ENCODE measurements around the gene DCDC2C.

Gene DCDC2C

DNA sequence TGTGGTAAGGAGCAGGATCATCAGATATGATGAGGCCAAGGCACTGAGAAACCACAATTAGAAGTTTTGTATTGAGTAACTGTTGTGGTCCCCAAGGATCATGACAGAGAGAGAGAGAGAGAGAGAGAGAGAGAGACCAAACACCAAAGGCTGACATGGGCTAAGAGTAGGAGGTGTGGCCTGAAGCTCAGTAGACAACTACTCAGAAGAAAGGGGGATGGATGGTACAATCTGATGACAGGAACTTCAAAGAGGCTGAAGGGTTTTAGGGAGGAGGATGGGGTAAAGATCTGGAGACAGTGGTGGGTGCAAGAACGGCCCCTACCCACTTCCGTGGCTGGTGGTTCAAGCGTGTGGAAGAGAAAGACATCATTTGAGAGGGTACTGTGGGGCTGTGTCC, 135.0 kb downstream of the DCDC2C start:
- no peak for DNase-seq (ENCODE audit: low spot score)

GRCh38 chr2:3839476-3839875, 136.1 kb downstream of the DCDC2C start:
- DNase-seq (ENCODE audit: low spot score), result no peak

DNA sequence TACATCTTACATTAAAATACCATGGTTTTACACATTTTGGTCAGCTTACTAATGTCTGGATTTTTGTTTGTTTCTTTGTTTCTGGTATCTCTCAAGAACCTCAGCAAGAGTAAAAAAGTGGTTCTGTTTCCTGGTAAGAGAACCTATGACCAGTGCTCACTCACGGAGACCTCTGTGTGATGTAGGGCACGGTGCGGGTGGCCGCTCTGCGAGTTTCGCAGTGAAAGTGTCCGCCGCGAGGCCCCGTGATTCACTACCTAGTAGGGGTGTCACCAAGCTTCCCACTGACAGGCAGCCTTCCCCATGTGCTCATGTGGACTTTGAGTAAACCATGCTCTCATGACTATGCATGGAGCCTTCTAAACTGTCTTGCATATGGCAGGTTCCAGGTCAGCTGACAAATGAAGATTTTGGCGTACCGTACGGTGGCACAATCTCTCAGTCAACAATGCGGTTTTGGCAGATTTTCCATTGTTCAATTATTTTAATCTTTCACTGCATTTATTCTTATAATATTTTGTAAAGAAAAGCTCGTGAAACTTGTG, 137.3 kb downstream of the DCDC2C start:
- DNase-seq (ENCODE audit: low spot score), result no peak

DNA sequence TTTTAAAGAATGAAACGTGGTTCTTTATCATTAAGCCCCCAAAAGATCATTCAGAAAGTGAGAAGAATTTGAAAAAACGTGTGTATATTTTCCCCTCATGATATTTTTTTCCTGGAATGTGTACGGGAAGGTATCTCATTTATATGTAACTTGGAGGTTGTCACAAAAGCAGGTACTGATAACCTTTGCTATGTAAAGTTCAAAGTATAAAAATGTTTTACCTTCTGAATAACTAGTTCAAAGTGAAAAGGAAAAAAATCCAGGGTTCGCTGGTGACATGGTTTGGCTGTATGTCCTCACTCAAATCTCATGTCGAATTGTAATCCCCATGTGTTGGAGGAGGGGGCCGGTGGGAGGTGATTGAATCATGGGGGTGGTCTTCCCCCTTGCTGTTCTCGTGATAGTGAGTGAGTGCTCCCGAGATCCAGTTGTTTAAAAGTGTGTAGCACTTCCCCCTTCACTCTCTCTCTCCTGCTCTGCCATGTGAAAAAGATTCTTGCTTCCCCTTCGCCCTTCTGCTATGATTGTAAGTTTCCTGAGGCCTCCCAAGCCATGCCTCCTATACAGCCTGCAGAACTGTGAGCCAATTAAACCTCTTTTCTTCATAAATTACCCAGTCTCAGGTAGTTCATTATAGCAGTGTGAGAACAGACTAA, 144.2 kb downstream of the DCDC2C start:
- DNase-seq (ENCODE audit: low spot score), result no peak

DNA sequence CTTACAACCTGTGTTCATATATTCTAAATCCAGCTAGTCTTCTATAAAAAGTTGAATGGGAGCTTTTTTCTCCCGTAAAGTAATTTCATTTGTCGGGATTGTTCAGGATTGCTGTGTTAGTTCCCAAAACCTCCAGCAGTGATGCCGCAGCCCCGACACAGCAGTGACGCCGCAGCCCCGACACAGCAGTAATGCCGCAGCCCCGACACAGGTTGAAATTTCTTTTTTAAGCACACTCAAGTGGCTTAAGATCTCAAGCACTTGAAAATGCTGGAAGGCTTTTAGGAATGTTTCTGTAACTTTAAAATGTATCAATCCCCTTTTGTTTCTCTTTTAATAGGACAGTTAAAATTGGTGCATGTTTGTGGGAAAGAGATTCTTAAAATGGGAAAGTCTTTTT, 145.4 kb downstream of the DCDC2C start:
- DNase-seq (ENCODE audit: low spot score), result no peak

DNA sequence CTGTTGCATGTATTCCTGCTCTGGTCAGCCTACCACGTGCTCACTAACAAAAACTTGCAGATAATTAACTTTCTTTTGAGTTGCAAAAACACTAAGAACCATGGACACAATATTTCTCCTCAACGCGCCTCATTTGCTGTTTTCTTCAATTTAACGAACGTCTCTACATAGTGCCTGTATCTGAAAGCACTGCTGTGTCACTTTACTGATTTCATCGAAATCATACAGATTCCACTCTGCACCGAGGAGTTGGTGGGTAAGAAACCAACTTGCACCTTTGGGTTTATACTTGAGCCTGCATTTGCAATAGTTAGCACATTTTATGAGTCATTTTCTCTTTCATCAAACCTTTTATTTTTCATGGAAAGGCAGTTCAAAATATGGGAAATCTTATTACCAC, 145.8 kb downstream of the DCDC2C start:
- DNase-seq (ENCODE audit: low spot score), result no peak

GRCh38 chr2:3857576-3857975, 154.2 kb downstream of the DCDC2C start:
- no peak for DNase-seq (ENCODE audit: low spot score)

- DNase-seq (ENCODE audit: low spot score), result no peak
Measured at GRCh38 chr2:3864943-3865865, 161.8 kb downstream of the DCDC2C start.

GRCh38 chr2:3867469-3867868, 164.1 kb downstream of the DCDC2C start:
- DNase-seq (ENCODE audit: low spot score), result no peak

DNA sequence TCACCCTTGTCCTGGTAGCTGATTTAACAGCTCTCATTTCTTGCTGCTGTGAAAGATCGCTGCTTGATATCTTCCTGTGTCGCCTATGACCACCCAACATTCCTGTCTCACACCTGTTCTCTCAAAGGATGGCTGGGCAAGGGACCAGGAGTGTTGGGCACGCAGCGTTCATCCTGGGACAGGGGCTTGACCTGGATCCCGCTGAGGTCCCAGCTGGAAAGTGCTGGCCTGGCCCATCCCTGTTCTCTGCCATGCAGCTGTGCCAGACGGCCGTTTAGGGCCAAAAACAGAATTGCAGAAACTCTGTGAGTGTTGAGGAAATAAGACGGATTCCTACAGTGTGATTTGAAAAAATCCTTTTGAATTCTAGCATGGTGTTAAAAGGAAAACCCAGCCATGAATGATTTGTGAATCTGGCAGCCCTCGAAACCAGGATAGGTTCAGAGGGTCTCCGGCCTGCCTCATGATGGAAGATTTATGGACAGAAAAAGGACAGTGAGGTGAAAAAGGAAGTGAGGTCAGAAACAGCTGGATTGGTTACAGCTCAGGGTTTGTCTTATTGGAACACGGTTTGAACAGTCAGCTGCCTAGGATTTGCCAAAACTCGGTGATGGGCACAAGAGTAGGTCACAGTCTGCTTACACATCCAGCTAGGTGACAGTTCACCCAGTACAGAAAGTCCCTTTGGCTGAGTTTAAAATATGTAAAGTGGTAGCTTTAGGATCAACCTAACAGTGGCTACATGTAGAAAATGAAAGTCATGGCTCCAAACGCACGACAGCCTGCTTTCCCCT, 164.8 kb downstream of the DCDC2C start:
- no peak for DNase-seq (ENCODE audit: low spot score)

DNA sequence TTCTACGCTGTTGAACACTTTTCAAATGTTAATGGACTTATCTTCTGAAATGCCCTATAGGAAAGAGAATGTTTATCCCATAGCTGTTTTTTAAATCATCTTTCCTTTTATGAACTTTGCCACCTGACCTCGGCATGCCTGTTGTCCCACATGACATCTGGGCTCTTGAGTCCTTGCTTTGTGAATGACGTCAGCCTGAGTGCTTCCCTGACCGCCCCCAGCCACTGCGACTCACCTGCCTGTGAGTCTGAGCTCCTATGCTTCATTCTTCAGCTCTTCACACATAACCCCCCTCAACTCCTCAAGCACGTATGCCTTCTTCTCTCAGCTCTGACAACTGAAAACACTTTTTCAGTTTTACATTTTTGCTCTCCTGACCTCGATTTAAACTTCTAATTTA, 166.8 kb downstream of the DCDC2C start:
- DNase-seq (ENCODE audit: low spot score), result no peak

GRCh38 chr2:3871002-3871401, 167.6 kb downstream of the DCDC2C start:
- DNase-seq (ENCODE audit: low spot score), result no peak

DNA sequence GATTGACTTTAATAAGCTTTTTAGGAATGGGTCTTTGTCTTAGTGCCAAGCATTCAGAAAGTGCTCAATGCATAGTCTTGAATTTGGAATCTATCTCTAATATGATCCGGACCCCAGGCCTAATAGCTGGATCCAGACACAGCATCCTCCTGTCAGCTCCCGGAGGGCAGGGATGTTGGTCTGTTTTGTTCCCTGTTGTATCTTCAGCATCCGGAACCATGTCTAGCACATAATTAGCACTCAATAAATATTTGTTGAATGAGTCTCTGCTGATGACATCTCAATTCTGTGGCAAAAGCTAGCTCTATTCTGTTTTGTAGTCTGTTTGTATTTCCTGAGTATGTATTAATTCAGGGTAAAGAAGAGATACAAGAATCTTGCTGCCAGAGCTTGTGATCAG, 169.1 kb downstream of the DCDC2C start:
- DNase-seq (ENCODE audit: low spot score), result no peak

DNA sequence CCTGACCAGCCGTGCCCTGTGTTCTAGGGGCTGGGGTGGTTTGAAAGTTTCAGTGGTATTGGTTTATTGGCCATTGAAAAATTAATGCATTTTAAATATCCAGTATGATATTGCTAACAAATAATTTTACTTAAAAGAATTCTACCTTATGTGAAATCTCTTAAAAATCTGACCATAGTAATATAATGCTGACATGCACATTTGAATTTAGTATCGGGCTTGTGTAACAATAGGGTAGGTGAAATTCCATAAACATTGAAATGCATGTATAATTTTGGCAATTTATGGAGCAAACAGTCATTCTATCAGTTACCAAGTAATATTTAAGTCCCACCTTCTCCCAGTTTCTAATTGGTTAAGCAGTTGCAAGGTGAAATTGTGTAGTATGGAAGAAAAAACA, 170.5 kb downstream of the DCDC2C start:
- no peak for DNase-seq (ENCODE audit: low spot score)

DNA sequence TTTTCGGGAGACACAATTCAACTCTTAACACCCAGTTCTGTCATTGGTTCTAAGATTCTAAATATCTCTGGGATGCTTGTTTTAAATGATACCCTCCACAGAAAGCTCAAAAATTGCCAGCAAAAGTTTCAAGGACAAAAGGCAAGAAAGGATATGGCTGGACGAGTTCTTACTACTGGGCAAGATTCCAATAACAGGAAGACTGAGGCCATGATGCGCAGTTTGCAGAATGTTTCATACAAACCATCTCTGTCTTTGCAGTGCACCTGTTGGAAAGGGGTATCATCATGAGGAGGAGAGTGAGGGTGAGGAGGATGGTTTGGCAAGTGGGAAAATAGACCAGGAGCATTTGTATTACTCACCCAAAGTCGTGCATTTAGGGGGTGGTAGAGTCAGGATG, 172.8 kb downstream of the DCDC2C start:
- no peak for DNase-seq (ENCODE audit: low spot score)

GRCh38 chr2:3876685-3877084, 173.3 kb downstream of the DCDC2C start:
- no peak for DNase-seq (ENCODE audit: low spot score)

- DNase-seq (ENCODE audit: low spot score), result no peak
Measured at GRCh38 chr2:3885629-3886628, 182.6 kb downstream of the DCDC2C start.

DNA sequence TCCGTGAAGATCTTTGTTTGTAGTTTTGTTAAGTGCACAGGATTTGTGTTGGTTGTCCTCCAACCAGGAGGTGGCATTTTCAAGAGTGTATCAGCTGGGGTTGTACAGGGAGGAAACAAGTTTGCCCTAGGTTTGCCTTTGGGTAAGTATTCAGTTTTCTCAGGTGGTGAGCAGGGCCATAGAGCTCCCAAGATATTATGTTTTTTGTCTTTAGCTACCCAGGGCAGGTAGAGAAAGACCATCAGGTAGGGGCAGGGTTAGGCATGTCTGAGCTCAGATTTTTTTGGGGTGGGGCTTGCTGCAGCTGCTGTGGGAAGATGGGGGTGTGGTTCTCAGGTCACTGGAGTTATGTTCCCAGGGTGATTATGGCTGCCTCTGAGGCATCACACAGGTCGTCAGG, 191.6 kb downstream of the DCDC2C start:
- no peak for DNase-seq (ENCODE audit: low spot score)

All from kidney capillary endothelial cell (primary cell).